Measurements from ENCODE around the gene IRF6. TPM values are rescaled to one million over a fixed set of nuclear protein-coding genes. Genes with fewer than 3 reads are reported as not detected.

IRF6 gene
- total and polyA plus RNA-seq, 2 of the 8 experiments (the other 6 are each of a cell fraction or from before 2014, with no cell fraction given), result 9.6 to 13.4 TPM

DNA sequence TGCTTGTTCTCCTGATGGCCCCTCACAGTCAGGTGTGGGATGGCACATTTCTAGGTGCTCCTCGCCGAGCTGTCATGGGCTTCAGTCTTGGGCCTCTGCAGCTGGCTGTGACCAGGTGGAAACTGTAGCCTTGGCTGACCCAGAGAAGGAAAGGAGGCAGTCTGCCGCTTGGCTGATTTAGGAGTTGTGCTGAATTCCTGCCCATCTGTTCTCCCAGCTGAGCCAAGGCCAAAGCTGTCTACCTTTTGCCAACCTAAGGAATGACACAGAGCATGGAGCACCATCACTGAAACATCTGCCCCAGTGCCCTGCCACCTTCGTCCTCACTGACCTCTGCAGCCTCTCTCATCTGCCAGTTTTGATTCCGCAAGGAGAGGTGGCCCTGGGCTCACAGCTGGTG, 49.7 kb upstream of the IRF6 start (continued):
- TF ChIP-seq RBBP5 (IDR thresholded peaks at IDR 0.05; ENCODE audit: borderline replicate concordance, low read depth, low read length), result no peak
- no peak for TF ChIP-seq SUZ12 (IDR thresholded peaks at IDR 0.05; ENCODE audit: low read length)
- no peak for TF ChIP-seq CTBP2 (IDR thresholded peaks at IDR 0.05; ENCODE audit: borderline replicate concordance, insufficient read depth, insufficient read length, low read length)

Measured in H1 (cell line).